K562 (cell line): ENCODE results near the gene RASGRP2. TPM values are rescaled to one million over a fixed set of nuclear protein-coding genes. Genes with fewer than 3 reads are reported as not detected.

Experiments used
- ETS2 ChIP-seq: IDR thresholded peaks from 2 replicates; pipeline ENCODE4 v1.6.1; 2016; ENCODE audit warnings: borderline replicate concordance, missing genetic modification characterization, mild to moderate bottlenecking, moderate library complexity, missing compliant biosample characterization; ENCODE audit not compliant: poor library complexity, severe bottlenecking
- POU5F1 ChIP-seq: fragments of 150-350 bp; IDR thresholded peaks from 2 replicates; pipeline ENCODE4 v1.6.1; 2014; ENCODE audit warnings: borderline replicate concordance, low read length, low read depth, mild to moderate bottlenecking; ENCODE audit not compliant: partially characterized antibody
- SIN3A ChIP-seq, 2 experiments: fragments of 150-350 bp in 1 of 2; IDR thresholded peaks; 2 replicates each; pipeline ENCODE4 v1.6.1; 2011 to 2016; ENCODE audit warnings: borderline replicate concordance in 2 of 2, low read depth in 2 of 2, low read length in 2 of 2, mild to moderate bottlenecking in 2 of 2, moderate library complexity in 2 of 2; ENCODE audit not compliant: control insufficient read depth in 1 of 2
- TCF7 ChIP-seq: sonication (generic); IDR thresholded peaks from 2 replicates; pipeline ENCODE4 v1.6.1; 2016; ENCODE audit warnings: antibody characterized with exemption, borderline replicate concordance
- polyA plus RNA-seq, 8 experiments: library from polyadenylated mRNA; depleted of rRNA in 4 of 8; stranded (reverse) in 5 of 8; unstranded in 3 of 8; fragments of >200 nt; fragmentation: Nextera tagmentation in 2 of 8; fragmentation: Illumina TruSeq in 1 of 8; extraction: Ambion mirVana in 2 of 8; extraction: Trizol in 1 of 8; gene quantifications; 2 replicates each; pipeline versions ENCODE4 v1.2.1 to v1.2.3, GENCODE V29; 2011 to 2014; ENCODE audit warnings: inconsistent platforms in 1 of 8, missing spikeins in 1 of 8
- total RNA-seq, 7 experiments: library from RNA; depleted of rRNA in 6 of 7; stranded (reverse); fragments of >200 nt in 6 of 7; fragmentation: Illumina TruSeq in 2 of 7; extraction: Trizol in 2 of 7; gene quantifications; 2 replicates each; pipeline versions ENCODE4 v1.2.1 to v1.2.3, GENCODE V29; 2011 to 2021; ENCODE audit warnings: low replicate concordance in 1 of 7
- TF ChIP-seq, protein P1 (sequence below): sonication (generic); formaldehyde crosslinking; IDR thresholded peaks from 2 replicates; pipeline ENCODE4 v1.8.0; 2022; ENCODE audit warnings: mild to moderate bottlenecking, missing genetic modification reagents
- TF ChIP-seq, protein P2 (sequence below): fragments of 250-450 bp; sonication (Bioruptor Pico); IDR thresholded peaks from 2 replicates; pipeline ENCODE4 v1.4.0; 2020; ENCODE audit warnings: mild to moderate bottlenecking, moderate library complexity
- TF ChIP-seq, protein P3 (sequence below): sonication (generic); formaldehyde crosslinking; IDR thresholded peaks from 2 replicates; pipeline ENCODE4 v1.8.1; 2022; ENCODE audit warnings: missing genetic modification reagents
- TF ChIP-seq, protein P4 (sequence below): sonication (generic); formaldehyde crosslinking; IDR thresholded peaks from 2 replicates; pipeline ENCODE4 v1.8.1; 2023; ENCODE audit warnings: missing genetic modification reagents, mild to moderate bottlenecking, borderline replicate concordance
- TF ChIP-seq, protein P5 (sequence below): fragments of 250-450 bp; sonication (Bioruptor Pico); IDR thresholded peaks from 2 replicates; pipeline ENCODE4 v1.6.1; 2021; ENCODE audit warnings: mild to moderate bottlenecking

Gene RASGRP2
- total and polyA plus RNA-seq, 9 of the 15 experiments (the other 6 are each of a cell fraction or from before 2014, with no cell fraction given) = 0.87 to 22.7 (median 5.5) TPM

DNA sequence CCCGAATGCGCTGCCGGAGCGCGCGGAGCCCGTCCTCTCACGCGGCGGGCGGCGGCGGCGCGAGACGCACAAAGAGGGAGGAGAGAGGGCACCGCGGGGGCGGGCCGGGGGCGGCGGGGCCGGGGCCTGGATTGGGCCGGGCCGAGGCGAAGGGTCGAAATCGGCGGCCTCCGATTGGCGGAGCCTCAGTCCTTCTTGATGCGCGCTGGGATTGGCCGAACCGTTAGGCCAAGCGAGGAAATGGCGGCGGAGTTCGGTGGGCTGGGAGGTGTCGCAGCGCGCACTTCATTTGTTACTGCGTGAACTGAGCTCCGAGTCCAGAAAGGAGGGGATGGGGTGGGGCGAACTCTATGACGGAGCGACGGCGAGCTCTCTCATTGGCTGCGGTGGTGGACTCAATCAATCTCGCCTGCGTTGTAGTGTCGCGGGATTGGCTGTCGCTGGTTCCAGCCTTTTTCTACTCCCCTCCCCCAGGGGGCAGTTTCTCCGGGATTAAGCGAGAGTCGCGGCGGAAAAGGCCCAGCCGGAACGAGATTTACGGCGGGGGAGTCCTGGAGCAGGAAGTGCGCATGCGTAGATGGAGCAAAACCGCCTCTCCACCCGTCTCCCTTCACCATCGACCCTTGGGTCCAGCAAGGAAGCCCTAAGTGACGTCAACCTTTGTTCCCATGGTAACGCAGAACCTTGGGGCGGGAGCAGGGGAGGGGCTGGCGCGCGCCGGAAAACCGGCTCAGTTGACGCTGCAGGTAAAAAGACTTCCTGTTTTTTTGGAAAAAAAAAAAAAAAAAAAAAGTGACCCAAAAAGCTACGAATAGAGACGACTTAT, 34.7 kb upstream of the RASGRP2 start, which contains the start of gene SF1 (continued):
- TF ChIP-seq, protein P1, sequence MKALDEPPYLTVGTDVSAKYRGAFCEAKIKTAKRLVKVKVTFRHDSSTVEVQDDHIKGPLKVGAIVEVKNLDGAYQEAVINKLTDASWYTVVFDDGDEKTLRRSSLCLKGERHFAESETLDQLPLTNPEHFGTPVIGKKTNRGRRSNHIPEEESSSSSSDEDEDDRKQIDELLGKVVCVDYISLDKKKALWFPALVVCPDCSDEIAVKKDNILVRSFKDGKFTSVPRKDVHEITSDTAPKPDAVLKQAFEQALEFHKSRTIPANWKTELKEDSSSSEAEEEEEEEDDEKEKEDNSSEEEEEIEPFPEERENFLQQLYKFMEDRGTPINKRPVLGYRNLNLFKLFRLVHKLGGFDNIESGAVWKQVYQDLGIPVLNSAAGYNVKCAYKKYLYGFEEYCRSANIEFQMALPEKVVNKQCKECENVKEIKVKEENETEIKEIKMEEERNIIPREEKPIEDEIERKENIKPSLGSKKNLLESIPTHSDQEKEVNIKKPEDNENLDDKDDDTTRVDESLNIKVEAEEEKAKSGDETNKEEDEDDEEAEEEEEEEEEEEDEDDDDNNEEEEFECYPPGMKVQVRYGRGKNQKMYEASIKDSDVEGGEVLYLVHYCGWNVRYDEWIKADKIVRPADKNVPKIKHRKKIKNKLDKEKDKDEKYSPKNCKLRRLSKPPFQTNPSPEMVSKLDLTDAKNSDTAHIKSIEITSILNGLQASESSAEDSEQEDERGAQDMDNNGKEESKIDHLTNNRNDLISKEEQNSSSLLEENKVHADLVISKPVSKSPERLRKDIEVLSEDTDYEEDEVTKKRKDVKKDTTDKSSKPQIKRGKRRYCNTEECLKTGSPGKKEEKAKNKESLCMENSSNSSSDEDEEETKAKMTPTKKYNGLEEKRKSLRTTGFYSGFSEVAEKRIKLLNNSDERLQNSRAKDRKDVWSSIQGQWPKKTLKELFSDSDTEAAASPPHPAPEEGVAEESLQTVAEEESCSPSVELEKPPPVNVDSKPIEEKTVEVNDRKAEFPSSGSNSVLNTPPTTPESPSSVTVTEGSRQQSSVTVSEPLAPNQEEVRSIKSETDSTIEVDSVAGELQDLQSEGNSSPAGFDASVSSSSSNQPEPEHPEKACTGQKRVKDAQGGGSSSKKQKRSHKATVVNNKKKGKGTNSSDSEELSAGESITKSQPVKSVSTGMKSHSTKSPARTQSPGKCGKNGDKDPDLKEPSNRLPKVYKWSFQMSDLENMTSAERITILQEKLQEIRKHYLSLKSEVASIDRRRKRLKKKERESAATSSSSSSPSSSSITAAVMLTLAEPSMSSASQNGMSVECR (CRISPR knock-in tag) = no peak
- TF ChIP-seq SIN3A (IDR thresholded peaks at IDR 0.05; ENCODE audit: borderline replicate concordance in 2 of 2, control insufficient read depth in 1 of 2, low read depth in 2 of 2, low read length in 2 of 2) = 0 out of 4 replicates have a peak, but pooled peaks have one; percentile 14 to 36
- TF ChIP-seq TCF7 = no peak
- TF ChIP-seq, protein P2, sequence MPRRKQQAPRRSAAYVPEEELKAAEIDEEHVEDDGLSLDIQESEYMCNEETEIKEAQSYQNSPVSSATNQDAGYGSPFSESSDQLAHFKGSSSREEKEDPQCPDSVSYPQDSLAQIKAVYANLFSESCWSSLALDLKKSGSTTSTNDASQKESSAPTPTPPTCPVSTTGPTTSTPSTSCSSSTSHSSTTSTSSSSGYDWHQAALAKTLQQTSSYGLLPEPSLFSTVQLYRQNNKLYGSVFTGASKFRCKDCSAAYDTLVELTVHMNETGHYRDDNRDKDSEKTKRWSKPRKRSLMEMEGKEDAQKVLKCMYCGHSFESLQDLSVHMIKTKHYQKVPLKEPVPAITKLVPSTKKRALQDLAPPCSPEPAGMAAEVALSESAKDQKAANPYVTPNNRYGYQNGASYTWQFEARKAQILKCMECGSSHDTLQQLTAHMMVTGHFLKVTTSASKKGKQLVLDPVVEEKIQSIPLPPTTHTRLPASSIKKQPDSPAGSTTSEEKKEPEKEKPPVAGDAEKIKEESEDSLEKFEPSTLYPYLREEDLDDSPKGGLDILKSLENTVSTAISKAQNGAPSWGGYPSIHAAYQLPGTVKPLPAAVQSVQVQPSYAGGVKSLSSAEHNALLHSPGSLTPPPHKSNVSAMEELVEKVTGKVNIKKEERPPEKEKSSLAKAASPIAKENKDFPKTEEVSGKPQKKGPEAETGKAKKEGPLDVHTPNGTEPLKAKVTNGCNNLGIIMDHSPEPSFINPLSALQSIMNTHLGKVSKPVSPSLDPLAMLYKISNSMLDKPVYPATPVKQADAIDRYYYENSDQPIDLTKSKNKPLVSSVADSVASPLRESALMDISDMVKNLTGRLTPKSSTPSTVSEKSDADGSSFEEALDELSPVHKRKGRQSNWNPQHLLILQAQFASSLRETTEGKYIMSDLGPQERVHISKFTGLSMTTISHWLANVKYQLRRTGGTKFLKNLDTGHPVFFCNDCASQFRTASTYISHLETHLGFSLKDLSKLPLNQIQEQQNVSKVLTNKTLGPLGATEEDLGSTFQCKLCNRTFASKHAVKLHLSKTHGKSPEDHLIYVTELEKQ (CRISPR knock-in tag) = no peak
- TF ChIP-seq, protein P3, sequence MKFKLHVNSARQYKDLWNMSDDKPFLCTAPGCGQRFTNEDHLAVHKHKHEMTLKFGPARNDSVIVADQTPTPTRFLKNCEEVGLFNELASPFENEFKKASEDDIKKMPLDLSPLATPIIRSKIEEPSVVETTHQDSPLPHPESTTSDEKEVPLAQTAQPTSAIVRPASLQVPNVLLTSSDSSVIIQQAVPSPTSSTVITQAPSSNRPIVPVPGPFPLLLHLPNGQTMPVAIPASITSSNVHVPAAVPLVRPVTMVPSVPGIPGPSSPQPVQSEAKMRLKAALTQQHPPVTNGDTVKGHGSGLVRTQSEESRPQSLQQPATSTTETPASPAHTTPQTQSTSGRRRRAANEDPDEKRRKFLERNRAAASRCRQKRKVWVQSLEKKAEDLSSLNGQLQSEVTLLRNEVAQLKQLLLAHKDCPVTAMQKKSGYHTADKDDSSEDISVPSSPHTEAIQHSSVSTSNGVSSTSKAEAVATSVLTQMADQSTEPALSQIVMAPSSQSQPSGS (CRISPR knock-in tag) = no peak
- TF ChIP-seq ETS2 (tag) = no peak
- TF ChIP-seq, protein P4, sequence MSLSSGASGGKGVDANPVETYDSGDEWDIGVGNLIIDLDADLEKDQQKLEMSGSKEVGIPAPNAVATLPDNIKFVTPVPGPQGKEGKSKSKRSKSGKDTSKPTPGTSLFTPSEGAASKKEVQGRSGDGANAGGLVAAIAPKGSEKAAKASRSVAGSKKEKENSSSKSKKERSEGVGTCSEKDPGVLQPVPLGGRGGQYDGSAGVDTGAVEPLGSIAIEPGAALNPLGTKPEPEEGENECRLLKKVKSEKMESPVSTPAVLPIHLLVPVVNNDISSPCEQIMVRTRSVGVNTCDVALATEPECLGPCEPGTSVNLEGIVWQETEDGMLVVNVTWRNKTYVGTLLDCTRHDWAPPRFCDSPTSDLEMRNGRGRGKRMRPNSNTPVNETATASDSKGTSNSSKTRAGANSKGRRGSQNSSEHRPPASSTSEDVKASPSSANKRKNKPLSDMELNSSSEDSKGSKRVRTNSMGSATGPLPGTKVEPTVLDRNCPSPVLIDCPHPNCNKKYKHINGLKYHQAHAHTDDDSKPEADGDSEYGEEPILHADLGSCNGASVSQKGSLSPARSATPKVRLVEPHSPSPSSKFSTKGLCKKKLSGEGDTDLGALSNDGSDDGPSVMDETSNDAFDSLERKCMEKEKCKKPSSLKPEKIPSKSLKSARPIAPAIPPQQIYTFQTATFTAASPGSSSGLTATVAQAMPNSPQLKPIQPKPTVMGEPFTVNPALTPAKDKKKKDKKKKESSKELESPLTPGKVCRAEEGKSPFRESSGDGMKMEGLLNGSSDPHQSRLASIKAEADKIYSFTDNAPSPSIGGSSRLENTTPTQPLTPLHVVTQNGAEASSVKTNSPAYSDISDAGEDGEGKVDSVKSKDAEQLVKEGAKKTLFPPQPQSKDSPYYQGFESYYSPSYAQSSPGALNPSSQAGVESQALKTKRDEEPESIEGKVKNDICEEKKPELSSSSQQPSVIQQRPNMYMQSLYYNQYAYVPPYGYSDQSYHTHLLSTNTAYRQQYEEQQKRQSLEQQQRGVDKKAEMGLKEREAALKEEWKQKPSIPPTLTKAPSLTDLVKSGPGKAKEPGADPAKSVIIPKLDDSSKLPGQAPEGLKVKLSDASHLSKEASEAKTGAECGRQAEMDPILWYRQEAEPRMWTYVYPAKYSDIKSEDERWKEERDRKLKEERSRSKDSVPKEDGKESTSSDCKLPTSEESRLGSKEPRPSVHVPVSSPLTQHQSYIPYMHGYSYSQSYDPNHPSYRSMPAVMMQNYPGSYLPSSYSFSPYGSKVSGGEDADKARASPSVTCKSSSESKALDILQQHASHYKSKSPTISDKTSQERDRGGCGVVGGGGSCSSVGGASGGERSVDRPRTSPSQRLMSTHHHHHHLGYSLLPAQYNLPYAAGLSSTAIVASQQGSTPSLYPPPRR (CRISPR knock-in tag) = no peak
- peak; percentile 26 for TF ChIP-seq POU5F1
- TF ChIP-seq, protein P5, sequence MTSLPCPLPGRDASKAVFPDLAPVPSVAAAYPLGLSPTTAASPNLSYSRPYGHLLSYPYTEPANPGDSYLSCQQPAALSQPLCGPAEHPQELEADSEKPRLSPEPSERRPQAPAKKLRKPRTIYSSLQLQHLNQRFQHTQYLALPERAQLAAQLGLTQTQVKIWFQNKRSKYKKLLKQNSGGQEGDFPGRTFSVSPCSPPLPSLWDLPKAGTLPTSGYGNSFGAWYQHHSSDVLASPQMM (CRISPR knock-in tag) = no peak
